ENCODE data around the gene RBM20.
"Not testable (repeated sequence)": the region's sequence is repeated elsewhere in the genome, so short reads cannot be mapped to it uniquely, and the experiment has no call there.

Gene RBM20

GRCh38 chr10:110764793-110765512 lies 120.8 kb downstream of the RBM20 start:
- Histone ChIP-seq H3K4me1 (ENCODE audit: control insufficient read depth, low read depth, low read length) (no peaks in the 10 kb centered on the region), H3K27me3 (ENCODE audit: control insufficient read depth, insufficient read depth, low read length) (no peaks in the 10 kb centered on the region), H3K36me3 (ENCODE audit: control insufficient read depth, low read depth, low read length) (no peaks in the 10 kb centered on the region), H3K4me3 (ENCODE audit: low read length) (no peak overlapping the region), H3K9ac (ENCODE audit: low read length) (no peak overlapping the region), H3K27ac (ENCODE audit: low read length) (no peak overlapping the region), H3K9me3 (ENCODE audit: control insufficient read depth, low read depth, low read length) (no peaks in the 10 kb centered on the region)

GRCh38 chr10:110765513-110766319 lies 121.6 kb downstream of the RBM20 start:
- no peaks in the 10 kb centered on the region for H3K27me3 ChIP-seq (ENCODE audit: control insufficient read depth, insufficient read depth, low read length)
- H3K36me3 ChIP-seq (ENCODE audit: control insufficient read depth, low read depth, low read length), result no peaks in the 10 kb centered on the region
- no peak overlapping the region for H3K9ac ChIP-seq (ENCODE audit: low read length)
- no peaks in the 10 kb centered on the region for H3K9me3 ChIP-seq (ENCODE audit: control insufficient read depth, low read depth, low read length)
- no peak overlapping the region for H3K4me3 ChIP-seq (ENCODE audit: low read length)
- no peaks in the 10 kb centered on the region for H3K4me1 ChIP-seq (ENCODE audit: control insufficient read depth, low read depth, low read length)
- no peak overlapping the region for H3K27ac ChIP-seq (ENCODE audit: low read length)

- H3K4me3 ChIP-seq (ENCODE audit: low read length); H3K4me1 ChIP-seq (ENCODE audit: control insufficient read depth, low read depth, low read length); H3K9ac ChIP-seq (ENCODE audit: low read length); H3K27ac ChIP-seq (ENCODE audit: low read length); H3K9me3 ChIP-seq (ENCODE audit: control insufficient read depth, low read depth, low read length); H3K27me3 ChIP-seq (ENCODE audit: control insufficient read depth, insufficient read depth, low read length); H3K36me3 ChIP-seq (ENCODE audit: control insufficient read depth, low read depth, low read length): not testable (repeated sequence)
Observed at GRCh38 chr10:110767601-110768000, 123.5 kb downstream of the RBM20 start.

- no peaks in the 10 kb centered on the region for H3K36me3 ChIP-seq (ENCODE audit: control insufficient read depth, low read depth, low read length)
- H3K27ac ChIP-seq (ENCODE audit: low read length), result no peak overlapping the region
- no peak overlapping the region for H3K4me3 ChIP-seq (ENCODE audit: low read length)
- H3K9me3 ChIP-seq (ENCODE audit: control insufficient read depth, low read depth, low read length), result no peaks in the 10 kb centered on the region
- H3K27me3 ChIP-seq (ENCODE audit: control insufficient read depth, insufficient read depth, low read length), result no peaks in the 10 kb centered on the region
- H3K4me1 ChIP-seq (ENCODE audit: control insufficient read depth, low read depth, low read length), result no peaks in the 10 kb centered on the region
- no peak overlapping the region for H3K9ac ChIP-seq (ENCODE audit: low read length)
Observed at GRCh38 chr10:110770243-110770642, 126.1 kb downstream of the RBM20 start.

GRCh38 chr10:110771486-110771885 lies 127.3 kb downstream of the RBM20 start:
- H3K4me3 ChIP-seq (ENCODE audit: low read length), result no peak overlapping the region
- H3K27me3 ChIP-seq (ENCODE audit: control insufficient read depth, insufficient read depth, low read length), result no peaks in the 10 kb centered on the region
- H3K9me3 ChIP-seq (ENCODE audit: control insufficient read depth, low read depth, low read length), result no peaks in the 10 kb centered on the region
- no peaks in the 10 kb centered on the region for H3K36me3 ChIP-seq (ENCODE audit: control insufficient read depth, low read depth, low read length)
- H3K27ac ChIP-seq (ENCODE audit: low read length), result no peak overlapping the region
- H3K9ac ChIP-seq (ENCODE audit: low read length), result no peak overlapping the region
- H3K4me1 ChIP-seq (ENCODE audit: control insufficient read depth, low read depth, low read length), result no peaks in the 10 kb centered on the region

- H3K9me3 ChIP-seq (ENCODE audit: control insufficient read depth, low read depth, low read length), result no peaks in the 10 kb centered on the region
- H3K36me3 ChIP-seq (ENCODE audit: control insufficient read depth, low read depth, low read length), result no peaks in the 10 kb centered on the region
- H3K9ac ChIP-seq (ENCODE audit: low read length), result no peak overlapping the region
- H3K4me1 ChIP-seq (ENCODE audit: control insufficient read depth, low read depth, low read length), result no peaks in the 10 kb centered on the region
- H3K27ac ChIP-seq (ENCODE audit: low read length), result no peak overlapping the region
- H3K4me3 ChIP-seq (ENCODE audit: low read length), result no peak overlapping the region
- no peaks in the 10 kb centered on the region for H3K27me3 ChIP-seq (ENCODE audit: control insufficient read depth, insufficient read depth, low read length)
Observed at GRCh38 chr10:110771991-110772390, 127.9 kb downstream of the RBM20 start.

- Histone ChIP-seq H3K4me3 (ENCODE audit: low read length) (no peak overlapping the region), H3K27ac (ENCODE audit: low read length) (no peak overlapping the region), H3K4me1 (ENCODE audit: control insufficient read depth, low read depth, low read length) (no peaks in the 10 kb centered on the region), H3K9me3 (ENCODE audit: control insufficient read depth, low read depth, low read length) (no peaks in the 10 kb centered on the region), H3K27me3 (ENCODE audit: control insufficient read depth, insufficient read depth, low read length) (no peaks in the 10 kb centered on the region), H3K36me3 (ENCODE audit: control insufficient read depth, low read depth, low read length) (no peaks in the 10 kb centered on the region), H3K9ac (ENCODE audit: low read length) (no peak overlapping the region)
Observed at GRCh38 chr10:110772454-110773025, 128.4 kb downstream of the RBM20 start.

- H3K4me3 ChIP-seq (ENCODE audit: low read length), result no peak overlapping the region
- no peaks in the 10 kb centered on the region for H3K9me3 ChIP-seq (ENCODE audit: control insufficient read depth, low read depth, low read length)
- H3K27ac ChIP-seq (ENCODE audit: low read length), result no peak overlapping the region
- no peak overlapping the region for H3K9ac ChIP-seq (ENCODE audit: low read length)
- H3K27me3 ChIP-seq (ENCODE audit: control insufficient read depth, insufficient read depth, low read length), result no peaks in the 10 kb centered on the region
- no peaks in the 10 kb centered on the region for H3K36me3 ChIP-seq (ENCODE audit: control insufficient read depth, low read depth, low read length)
- H3K4me1 ChIP-seq (ENCODE audit: control insufficient read depth, low read depth, low read length), result no peaks in the 10 kb centered on the region
Observed at GRCh38 chr10:110773693-110774068, 129.5 kb downstream of the RBM20 start.

- no peaks in the 10 kb centered on the region for H3K4me1 ChIP-seq (ENCODE audit: control insufficient read depth, low read depth, low read length)
- H3K9ac ChIP-seq (ENCODE audit: low read length), result no peak overlapping the region
- no peak overlapping the region for H3K4me3 ChIP-seq (ENCODE audit: low read length)
- H3K9me3 ChIP-seq (ENCODE audit: control insufficient read depth, low read depth, low read length), result no peaks in the 10 kb centered on the region
- no peaks in the 10 kb centered on the region for H3K27me3 ChIP-seq (ENCODE audit: control insufficient read depth, insufficient read depth, low read length)
- H3K27ac ChIP-seq (ENCODE audit: low read length), result no peak overlapping the region
- no peaks in the 10 kb centered on the region for H3K36me3 ChIP-seq (ENCODE audit: control insufficient read depth, low read depth, low read length)
Observed at GRCh38 chr10:110774069-110775019, 130.2 kb downstream of the RBM20 start.

- no peaks in the 10 kb centered on the region for H3K27me3 ChIP-seq (ENCODE audit: control insufficient read depth, insufficient read depth, low read length)
- H3K27ac ChIP-seq (ENCODE audit: low read length), result no peak overlapping the region
- no peak overlapping the region for H3K4me3 ChIP-seq (ENCODE audit: low read length)
- H3K9me3 ChIP-seq (ENCODE audit: control insufficient read depth, low read depth, low read length), result no peaks in the 10 kb centered on the region
- no peaks in the 10 kb centered on the region for H3K4me1 ChIP-seq (ENCODE audit: control insufficient read depth, low read depth, low read length)
- H3K9ac ChIP-seq (ENCODE audit: low read length), result no peak overlapping the region
- no peaks in the 10 kb centered on the region for H3K36me3 ChIP-seq (ENCODE audit: control insufficient read depth, low read depth, low read length)
Observed at GRCh38 chr10:110775020-110775375, 130.9 kb downstream of the RBM20 start.

GRCh38 chr10:110775406-110775805 lies 131.3 kb downstream of the RBM20 start:
- no peaks in the 10 kb centered on the region for H3K27me3 ChIP-seq (ENCODE audit: control insufficient read depth, insufficient read depth, low read length)
- no peaks in the 10 kb centered on the region for H3K36me3 ChIP-seq (ENCODE audit: control insufficient read depth, low read depth, low read length)
- no peak overlapping the region for H3K9ac ChIP-seq (ENCODE audit: low read length)
- H3K27ac ChIP-seq (ENCODE audit: low read length), result no peak overlapping the region
- H3K9me3 ChIP-seq (ENCODE audit: control insufficient read depth, low read depth, low read length), result no peaks in the 10 kb centered on the region
- H3K4me1 ChIP-seq (ENCODE audit: control insufficient read depth, low read depth, low read length), result no peaks in the 10 kb centered on the region
- H3K4me3 ChIP-seq (ENCODE audit: low read length), result no peak overlapping the region

Data from iPS-18a (cell line).